ENCODE results near the gene HBG1. TPM values are rescaled to one million over a fixed set of nuclear protein-coding genes. Genes with fewer than 3 reads are reported as not detected.

Gene HBG1
- total RNA-seq, 2 experiments from 2014 or later: not detected

GRCh38 chr11:5229356-5229755 is 20.3 kb downstream of the HBG1 start:
- ChIA-PET CTCF (no interaction called here), POLR2A (no interaction called here)
- Mint-ChIP-seq H3K4me3 (no peak overlapping the region), H3K27ac (no peak overlapping the region), H3K4me1 (ENCODE audit: low read depth) (peaks cover 5% of the 10 kb centered on the region), H3K36me3 (ENCODE audit: low read depth) (no peaks in the 10 kb centered on the region), H3K27me3 (ENCODE audit: low read depth) (no peaks in the 10 kb centered on the region), H3K9me3 (ENCODE audit: insufficient read depth) (no peaks in the 10 kb centered on the region)
- ATAC-seq: no peak
- no peak for DNase-seq

- Mint-ChIP-seq H3K9me3 (ENCODE audit: insufficient read depth) (no peaks in the 10 kb centered on the region), H3K4me3 (no peak overlapping the region), H3K36me3 (ENCODE audit: low read depth) (no peaks in the 10 kb centered on the region), H3K27ac (no peak overlapping the region), H3K27me3 (ENCODE audit: low read depth) (no peaks in the 10 kb centered on the region), H3K4me1 (ENCODE audit: low read depth) (no peaks in the 10 kb centered on the region)
- ChIA-PET POLR2A (no interaction called here), CTCF (no interaction called here)
- no peak for ATAC-seq
- no peak for DNase-seq
These were observed 21.5 kb downstream of the HBG1 start for GRCh38 chr11:5228124-5228523.

GRCh38 chr11:5227681-5228080 is 22.0 kb downstream of the HBG1 start:
- Mint-ChIP-seq H3K4me1 (ENCODE audit: low read depth) (no peaks in the 10 kb centered on the region), H3K27ac (no peak overlapping the region), H3K9me3 (ENCODE audit: insufficient read depth) (no peaks in the 10 kb centered on the region), H3K36me3 (ENCODE audit: low read depth) (no peaks in the 10 kb centered on the region), H3K4me3 (no peak overlapping the region), H3K27me3 (ENCODE audit: low read depth) (no peaks in the 10 kb centered on the region)
- ATAC-seq: no peak
- DNase-seq: no peak
- ChIA-PET POLR2A (no interaction called here), CTCF (no interaction called here)

- no peak for ATAC-seq
- no peak within 1 kb of the TSS for H3K27ac Mint-ChIP-seq
- CTCF ChIA-PET: no interaction called here
- H3K27me3 Mint-ChIP-seq (ENCODE audit: low read depth): no peaks in the 10 kb centered on the region
- POLR2A ChIA-PET: no interaction called here
- H3K9me3 Mint-ChIP-seq (ENCODE audit: insufficient read depth): no peaks in the 10 kb centered on the region
- H3K4me1 Mint-ChIP-seq (ENCODE audit: low read depth): no peaks in the 10 kb centered on the region
- no peak for DNase-seq
- no peaks in the 10 kb centered on the region for H3K36me3 Mint-ChIP-seq (ENCODE audit: low read depth)
- H3K4me3 Mint-ChIP-seq: no peak within 1 kb of the TSS
These were observed 22.8 kb downstream of the HBG1 start, which contains the start of gene HBB for GRCh38 chr11:5226732-5227310. TSS of gene HBB (minus strand) at chr11:5227071. CDS start at chr11:5227021, 50 bp downstream.

GRCh38 chr11:5225480-5225871 is 24.2 kb downstream of the HBG1 start:
- H3K9me3 Mint-ChIP-seq (ENCODE audit: insufficient read depth): no peaks in the 10 kb centered on the region
- DNase-seq (no peak), ATAC-seq (no peak)
- no peaks in the 10 kb centered on the region for H3K27me3 Mint-ChIP-seq (ENCODE audit: low read depth)
- H3K27ac Mint-ChIP-seq: no peak overlapping the region
- CTCF ChIA-PET: no interaction called here
- no peaks in the 10 kb centered on the region for H3K36me3 Mint-ChIP-seq (ENCODE audit: low read depth)
- H3K4me1 Mint-ChIP-seq (ENCODE audit: low read depth): no peaks in the 10 kb centered on the region
- POLR2A ChIA-PET: no interaction called here
- no peak overlapping the region for H3K4me3 Mint-ChIP-seq

- CTCF ChIA-PET: no interaction called here
- ATAC-seq: no peak
- H3K27me3 Mint-ChIP-seq (ENCODE audit: low read depth): no peaks in the 10 kb centered on the region
- DNase-seq: no peak
- no peaks in the 10 kb centered on the region for H3K9me3 Mint-ChIP-seq (ENCODE audit: insufficient read depth)
- H3K36me3 Mint-ChIP-seq (ENCODE audit: low read depth): no peaks in the 10 kb centered on the region
- H3K4me1 Mint-ChIP-seq (ENCODE audit: low read depth): no peaks in the 10 kb centered on the region
- no peak overlapping the region for H3K4me3 Mint-ChIP-seq
- no peak overlapping the region for H3K27ac Mint-ChIP-seq
- POLR2A ChIA-PET: no interaction called here
These were observed 24.8 kb downstream of the HBG1 start for GRCh38 chr11:5224538-5225479.

GRCh38 chr11:5223686-5224085 is 26.0 kb downstream of the HBG1 start:
- no peaks in the 10 kb centered on the region for H3K27me3 Mint-ChIP-seq (ENCODE audit: low read depth)
- no peaks in the 10 kb centered on the region for H3K4me1 Mint-ChIP-seq (ENCODE audit: low read depth)
- CTCF ChIA-PET: no interaction called here
- no peaks in the 10 kb centered on the region for H3K36me3 Mint-ChIP-seq (ENCODE audit: low read depth)
- no peak overlapping the region for H3K27ac Mint-ChIP-seq
- H3K9me3 Mint-ChIP-seq (ENCODE audit: insufficient read depth): no peaks in the 10 kb centered on the region
- DNase-seq: no peak
- no peak overlapping the region for H3K4me3 Mint-ChIP-seq
- POLR2A ChIA-PET: no interaction called here
- ATAC-seq: no peak

- POLR2A ChIA-PET: no interaction called here
These were observed 26.5 kb downstream of the HBG1 start for GRCh38 chr11:5223146-5223545.

GRCh38 chr11:5210376-5210885 is 39.2 kb downstream of the HBG1 start:
- ATAC-seq (no peak), DNase-seq (no peak)
- no peak overlapping the region for H3K27ac Mint-ChIP-seq
- H3K36me3 Mint-ChIP-seq (ENCODE audit: low read depth): no peaks in the 10 kb centered on the region
- POLR2A ChIA-PET: no interaction called here
- no peaks in the 10 kb centered on the region for H3K27me3 Mint-ChIP-seq (ENCODE audit: low read depth)
- H3K4me3 Mint-ChIP-seq: no peak overlapping the region
- CTCF ChIA-PET: no interaction called here
- H3K9me3 Mint-ChIP-seq (ENCODE audit: insufficient read depth): no peaks in the 10 kb centered on the region
- no peaks in the 10 kb centered on the region for H3K4me1 Mint-ChIP-seq (ENCODE audit: low read depth)

More at GRCh38 chr11:5223146-5223545, 26.5 kb downstream of the HBG1 start:
- no peak overlapping the region for H3K4me3 Mint-ChIP-seq
- no peaks in the 10 kb centered on the region for H3K36me3 Mint-ChIP-seq (ENCODE audit: low read depth)
- no peaks in the 10 kb centered on the region for H3K27me3 Mint-ChIP-seq (ENCODE audit: low read depth)
- no peak for DNase-seq
- H3K27ac Mint-ChIP-seq: no peak overlapping the region
- CTCF ChIA-PET: no interaction called here
- no peaks in the 10 kb centered on the region for H3K4me1 Mint-ChIP-seq (ENCODE audit: low read depth)
- no peaks in the 10 kb centered on the region for H3K9me3 Mint-ChIP-seq (ENCODE audit: insufficient read depth)
- ATAC-seq: no peak

GRCh38 chr11:5204787-5205186 is 44.9 kb downstream of the HBG1 start:
- H3K9me3 Mint-ChIP-seq (ENCODE audit: insufficient read depth): no peaks in the 10 kb centered on the region
- CTCF ChIA-PET: no interaction called here

GRCh38 chr11:5203366-5203765 is 46.3 kb downstream of the HBG1 start:
- no peaks in the 10 kb centered on the region for H3K4me1 Mint-ChIP-seq (ENCODE audit: low read depth)
- no peak overlapping the region for H3K4me3 Mint-ChIP-seq
- no peaks in the 10 kb centered on the region for H3K27me3 Mint-ChIP-seq (ENCODE audit: low read depth)
- POLR2A ChIA-PET: no interaction called here
- no peak for ATAC-seq
- H3K36me3 Mint-ChIP-seq (ENCODE audit: low read depth): no peaks in the 10 kb centered on the region
- CTCF ChIA-PET: no interaction called here
- no peak overlapping the region for H3K27ac Mint-ChIP-seq
- no peaks in the 10 kb centered on the region for H3K9me3 Mint-ChIP-seq (ENCODE audit: insufficient read depth)
- no peak for DNase-seq

More at GRCh38 chr11:5204787-5205186, 44.9 kb downstream of the HBG1 start:
- H3K27ac Mint-ChIP-seq: no peak overlapping the region
- DNase-seq (no peak), ATAC-seq (no peak)
- H3K4me1 Mint-ChIP-seq (ENCODE audit: low read depth): no peaks in the 10 kb centered on the region
- no peak overlapping the region for H3K4me3 Mint-ChIP-seq
- no peaks in the 10 kb centered on the region for H3K36me3 Mint-ChIP-seq (ENCODE audit: low read depth)
- POLR2A ChIA-PET: no interaction called here
- no peaks in the 10 kb centered on the region for H3K27me3 Mint-ChIP-seq (ENCODE audit: low read depth)

GRCh38 chr11:5200582-5200981 is 49.1 kb downstream of the HBG1 start, which contains the start of gene OR51V1:
TSS of gene OR51V1 (minus strand) at chr11:5200682. CDS start at chr11:5200682, 0 bp downstream.
- H3K36me3 Mint-ChIP-seq (ENCODE audit: low read depth): no peaks in the 10 kb centered on the region
- POLR2A ChIA-PET: no interaction called here
- no peak for DNase-seq
- no peak within 1 kb of the TSS for H3K27ac Mint-ChIP-seq
- no peak within 1 kb of the TSS for H3K4me3 Mint-ChIP-seq
- CTCF ChIA-PET: no interaction called here
- no peaks in the 10 kb centered on the region for H3K27me3 Mint-ChIP-seq (ENCODE audit: low read depth)
- ATAC-seq: no peak
- no peaks in the 10 kb centered on the region for H3K4me1 Mint-ChIP-seq (ENCODE audit: low read depth)
- H3K9me3 Mint-ChIP-seq (ENCODE audit: insufficient read depth): no peaks in the 10 kb centered on the region

All from activated CD8-positive, alpha-beta T cell treated with anti-CD3 and anti-CD28 coated beads, Interleukin-2, amount 10 ng/mL, durations not matched to agents 7 days and 5 days (primary cell).